ENCODE data around the gene ZNF343. TPM values are rescaled to one million over a fixed set of nuclear protein-coding genes. Genes with fewer than 3 reads are reported as not detected.
"Not testable (repeated sequence)": the region's sequence is repeated elsewhere in the genome, so short reads cannot be mapped to it uniquely, and the experiment has no call there.

Gene ZNF343
- total and polyA plus RNA-seq, 2 experiments from 2014 or later: 2.4 to 6.4 TPM

DNA sequence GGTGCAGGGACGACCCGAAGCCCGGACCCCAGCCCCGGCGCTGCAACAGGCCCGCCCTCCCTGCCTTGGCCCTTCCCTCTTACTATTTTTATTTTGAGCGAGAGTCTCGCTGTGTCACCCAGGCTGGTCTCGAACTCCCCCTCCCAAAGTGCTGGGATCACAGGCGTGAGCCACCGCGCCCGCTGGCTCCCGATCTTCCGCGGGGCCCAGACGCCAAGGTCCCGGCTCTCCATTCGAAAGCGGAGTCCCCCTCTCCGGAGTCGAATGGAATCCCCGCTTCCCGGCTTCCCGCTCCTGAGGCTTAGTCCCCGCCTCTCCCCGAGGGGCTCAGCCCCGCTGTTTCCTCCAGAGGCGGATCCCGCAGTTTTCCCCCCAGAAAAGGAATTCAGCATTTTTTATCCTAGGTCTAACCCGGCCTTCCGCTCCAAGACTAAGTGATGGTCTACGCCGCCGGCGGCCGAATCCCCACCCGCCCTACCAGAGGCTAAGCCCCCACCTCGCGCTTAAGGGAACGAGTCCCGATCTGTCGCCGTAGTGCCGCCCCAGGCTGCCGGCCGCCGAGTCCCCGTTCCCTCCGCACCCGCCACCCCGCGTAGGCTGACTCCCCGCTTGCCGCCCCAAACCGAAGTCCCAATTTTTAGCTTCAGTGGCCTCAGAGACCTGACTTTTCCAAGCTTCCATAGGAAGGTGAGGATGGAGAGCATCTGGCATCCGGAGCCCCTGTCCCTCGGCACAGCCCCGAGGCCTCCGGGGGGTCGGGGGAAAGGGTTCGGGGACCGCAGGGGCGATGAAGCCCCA lies 16.2 kb upstream of the ZNF343 start (continued):
- no peak for TF ChIP-seq CREB1 (CRISPR knock-in tag; IDR thresholded peaks at IDR 0.05; ENCODE audit: low read depth)
- no peak for TF ChIP-seq ZNF114 (CRISPR knock-in tag; IDR thresholded peaks at IDR 0.05)
- TF ChIP-seq, protein P1, sequence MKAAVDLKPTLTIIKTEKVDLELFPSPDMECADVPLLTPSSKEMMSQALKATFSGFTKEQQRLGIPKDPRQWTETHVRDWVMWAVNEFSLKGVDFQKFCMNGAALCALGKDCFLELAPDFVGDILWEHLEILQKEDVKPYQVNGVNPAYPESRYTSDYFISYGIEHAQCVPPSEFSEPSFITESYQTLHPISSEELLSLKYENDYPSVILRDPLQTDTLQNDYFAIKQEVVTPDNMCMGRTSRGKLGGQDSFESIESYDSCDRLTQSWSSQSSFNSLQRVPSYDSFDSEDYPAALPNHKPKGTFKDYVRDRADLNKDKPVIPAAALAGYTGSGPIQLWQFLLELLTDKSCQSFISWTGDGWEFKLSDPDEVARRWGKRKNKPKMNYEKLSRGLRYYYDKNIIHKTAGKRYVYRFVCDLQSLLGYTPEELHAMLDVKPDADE (IDR thresholded peaks at IDR 0.05): no peak

DNA sequence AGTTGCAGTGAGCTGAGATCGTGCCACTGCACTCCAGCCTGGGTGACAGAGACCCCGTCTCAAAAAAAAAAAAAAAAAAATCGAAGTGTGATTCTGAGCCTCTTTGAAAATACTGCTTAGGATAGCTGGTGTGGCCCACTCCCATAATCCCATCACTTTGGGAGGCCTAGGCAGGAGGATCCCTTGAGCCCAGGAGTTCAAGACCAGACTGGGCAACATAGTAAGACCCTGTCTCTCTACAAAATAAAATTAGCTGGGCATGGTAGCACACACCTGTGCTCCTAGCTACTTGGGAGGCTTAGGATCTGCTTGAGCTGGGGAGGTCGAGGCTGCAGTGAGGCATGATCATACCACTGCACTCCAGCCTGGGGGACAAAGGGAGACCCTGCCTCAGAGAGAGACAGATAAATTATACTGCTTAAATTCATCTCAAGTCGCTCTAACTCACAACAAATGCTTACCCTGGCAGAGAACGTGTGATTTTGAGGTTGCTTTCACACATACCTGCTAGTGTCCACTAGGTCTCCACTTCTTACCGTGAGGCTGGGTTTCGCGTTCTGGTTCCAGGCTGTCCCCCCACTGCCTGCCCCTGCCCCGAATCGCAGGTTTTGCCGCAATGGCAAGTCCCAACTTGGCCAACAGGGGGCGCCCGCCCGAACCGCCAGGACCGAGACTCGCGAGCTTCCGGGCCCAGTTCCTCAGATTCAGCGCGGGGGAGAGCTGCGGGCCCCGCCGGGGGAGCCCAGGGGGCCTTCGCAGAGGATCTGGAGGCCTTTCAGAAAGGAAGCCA lies 15.4 kb upstream of the ZNF343 start:
- ATAC-seq (peak; percentile 82), DNase-seq (ENCODE audit: low spot score) (peak; percentile 89)
- peaks cover 99% of the 10 kb centered on the region for H3K27me3 ChIP-seq (ENCODE audit: insufficient read depth)
- H3K4me1 Mint-ChIP-seq: peaks cover 3% of the 10 kb centered on the region; the same call in 2 of the 3 replicates
- no peak overlapping the region for H3K27ac Mint-ChIP-seq
- no peak overlapping the region for H3K27ac ChIP-seq (ENCODE audit: low read depth)
- H3K27me3 Mint-ChIP-seq (ENCODE audit: insufficient read depth, low read depth, poor library complexity): peaks cover 57% of the 10 kb centered on the region
- TF ChIP-seq, protein P2, sequence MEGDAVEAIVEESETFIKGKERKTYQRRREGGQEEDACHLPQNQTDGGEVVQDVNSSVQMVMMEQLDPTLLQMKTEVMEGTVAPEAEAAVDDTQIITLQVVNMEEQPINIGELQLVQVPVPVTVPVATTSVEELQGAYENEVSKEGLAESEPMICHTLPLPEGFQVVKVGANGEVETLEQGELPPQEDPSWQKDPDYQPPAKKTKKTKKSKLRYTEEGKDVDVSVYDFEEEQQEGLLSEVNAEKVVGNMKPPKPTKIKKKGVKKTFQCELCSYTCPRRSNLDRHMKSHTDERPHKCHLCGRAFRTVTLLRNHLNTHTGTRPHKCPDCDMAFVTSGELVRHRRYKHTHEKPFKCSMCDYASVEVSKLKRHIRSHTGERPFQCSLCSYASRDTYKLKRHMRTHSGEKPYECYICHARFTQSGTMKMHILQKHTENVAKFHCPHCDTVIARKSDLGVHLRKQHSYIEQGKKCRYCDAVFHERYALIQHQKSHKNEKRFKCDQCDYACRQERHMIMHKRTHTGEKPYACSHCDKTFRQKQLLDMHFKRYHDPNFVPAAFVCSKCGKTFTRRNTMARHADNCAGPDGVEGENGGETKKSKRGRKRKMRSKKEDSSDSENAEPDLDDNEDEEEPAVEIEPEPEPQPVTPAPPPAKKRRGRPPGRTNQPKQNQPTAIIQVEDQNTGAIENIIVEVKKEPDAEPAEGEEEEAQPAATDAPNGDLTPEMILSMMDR (conservative IDR thresholded peaks at IDR 0.05; ENCODE audit: low read depth in 2 of 2): peak; percentile 87
- TF ChIP-seq ZNF331 (CRISPR knock-in tag; IDR thresholded peaks at IDR 0.05; ENCODE audit: low read depth) (no peak), STAT1 (IDR thresholded peaks at IDR 0.05; ENCODE audit: unreplicated experiment) (no peak), POLR2AphosphoS5 (IDR thresholded peaks at IDR 0.05; ENCODE audit: low read depth) (peak; percentile 35; the same call in 1 of the 2 replicates), NANOG (IDR thresholded peaks at IDR 0.05; ENCODE audit: borderline replicate concordance) (no peak)
- H3K9me2 ChIP-seq (ENCODE audit: insufficient read depth): no peaks in the 10 kb centered on the region
- no peaks in the 10 kb centered on the region for H3K36me3 Mint-ChIP-seq (ENCODE audit: low read depth)
- H3F3A ChIP-seq (replicated peaks; ENCODE audit: low read depth): no peaks in the 10 kb centered on the region
- no peaks in the 10 kb centered on the region for H3K9me3 Mint-ChIP-seq
- H3K4me3 ChIP-seq: peak overlapping the region; percentile 86
- H2AFZ ChIP-seq: peak overlapping the region; percentile 99
- H4K20me1 ChIP-seq (replicated peaks; ENCODE audit: insufficient read depth): no peaks in the 10 kb centered on the region; the same call in 1 of the 2 replicates
- H3K36me3 ChIP-seq (ENCODE audit: insufficient read depth): no peaks in the 10 kb centered on the region
- H3K79me2 ChIP-seq (replicated peaks; ENCODE audit: insufficient read depth): no peaks in the 10 kb centered on the region
- peak overlapping the region; percentile 87 for H3K4me3 Mint-ChIP-seq
- H3K4me1 ChIP-seq (ENCODE audit: insufficient read depth): no peaks in the 10 kb centered on the region
- peak overlapping the region; percentile 97 for H3K4me2 ChIP-seq

DNA sequence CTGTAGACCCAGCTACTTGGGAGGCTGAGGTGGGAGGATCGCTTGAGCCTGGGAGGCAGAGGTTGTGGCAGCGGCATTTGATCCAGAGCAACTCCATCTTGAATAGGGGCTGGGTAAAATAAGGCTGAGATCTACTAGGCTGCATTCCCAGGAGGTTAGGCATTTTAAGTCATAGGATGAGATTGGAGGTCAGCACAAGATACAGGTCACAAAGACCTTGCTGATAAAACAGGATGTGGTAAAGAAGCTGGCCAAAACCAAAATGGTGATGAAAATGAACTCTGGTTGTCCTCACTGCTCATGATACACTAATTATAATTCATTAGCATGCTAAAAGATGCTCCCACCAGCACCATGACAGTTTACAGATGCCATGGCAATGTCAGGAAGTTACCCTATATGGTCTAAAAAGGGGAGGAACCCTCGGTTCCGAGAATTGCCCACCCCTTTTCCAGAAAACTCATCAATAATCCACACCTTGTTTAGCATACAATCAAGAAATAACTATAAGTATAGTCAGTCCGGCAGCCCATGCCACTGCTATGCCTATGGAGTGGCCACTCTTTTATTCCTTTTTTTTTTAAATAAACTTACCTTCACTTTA lies 14.2 kb upstream of the ZNF343 start:
- H3K4me3 ChIP-seq; H3K9me2 ChIP-seq (ENCODE audit: insufficient read depth); H3K4me1 ChIP-seq (ENCODE audit: insufficient read depth); H3K9me3 Mint-ChIP-seq; H3K27ac ChIP-seq (ENCODE audit: low read depth); H3K4me3 Mint-ChIP-seq; H3K27ac Mint-ChIP-seq; H3K79me2 ChIP-seq (replicated peaks; ENCODE audit: insufficient read depth); H2AFZ ChIP-seq; H3K36me3 ChIP-seq (ENCODE audit: insufficient read depth); ATAC-seq; H4K20me1 ChIP-seq (replicated peaks; ENCODE audit: insufficient read depth); H3K4me2 ChIP-seq; H3K4me1 Mint-ChIP-seq; H3F3A ChIP-seq (replicated peaks; ENCODE audit: low read depth); H3K36me3 Mint-ChIP-seq (ENCODE audit: low read depth); DNase-seq (ENCODE audit: low spot score): not testable (repeated sequence)
- H3K27me3 Mint-ChIP-seq (ENCODE audit: insufficient read depth, low read depth, poor library complexity): peaks cover 63% of the 10 kb centered on the region
- H3K27me3 ChIP-seq (ENCODE audit: insufficient read depth): peaks cover 99% of the 10 kb centered on the region
